Activated CD4-positive, alpha-beta T cell treated with anti-CD3 and anti-CD28 coated beads for 36 hours (primary cell): ENCODE measurements around the gene GP1BB. TPM values are rescaled to one million over a fixed set of nuclear protein-coding genes. Genes with fewer than 3 reads are reported as not detected.

Source experiments
- ATAC-seq: fragments of 200-7000 bp; cut with Tn5 transposase; one replicate; pipeline ENCODE4 v1.10.0; 2021; ENCODE audit warnings: mild to moderate bottlenecking, moderate library complexity
- CTCF ChIA-PET: fragments of 350-600 bp; sonication (Branson Sonifier 250); formaldehyde crosslinking; loops from one replicate; lab custom pipeline; 2021; ENCODE audit warnings: antibody characterized with exemption; lab: Charles Lee
- POLR2A ChIA-PET: fragments of 350-600 bp; sonication (Branson Sonifier 250); formaldehyde crosslinking; loops from one replicate; lab custom pipeline; 2021; ENCODE audit warnings: antibody characterized with exemption, inconsistent platforms; lab: Charles Lee
- DNase-seq: peaks from one replicate; pipeline ENCODE4 v3.0.0-alpha.2; 2020
- H3K27ac Mint-ChIP-seq: one replicate; pipeline ENCODE4 v1.8.0; 2021; ENCODE audit warnings: mixed read lengths
- H3K27me3 Mint-ChIP-seq: one replicate; pipeline ENCODE4 v1.8.0; 2021; ENCODE audit warnings: mixed read lengths
- H3K36me3 Mint-ChIP-seq: one replicate; pipeline ENCODE4 v1.8.0; 2021; ENCODE audit warnings: low read depth, mixed read lengths
- H3K4me1 Mint-ChIP-seq: one replicate; pipeline ENCODE4 v1.8.0; 2021; ENCODE audit warnings: mixed read lengths
- H3K4me3 Mint-ChIP-seq: one replicate; pipeline ENCODE4 v1.8.0; 2021; ENCODE audit warnings: mild to moderate bottlenecking, moderate library complexity, mixed read lengths
- H3K9me3 Mint-ChIP-seq: one replicate; pipeline ENCODE4 v1.8.0; 2021; ENCODE audit warnings: low read depth, mixed read lengths
- intact Hi-C, 2 experiments: fragments of 100-400 bp; cut with DNase I in 1 of 2; cut with micrococcal nuclease in 1 of 2; formaldehyde crosslinking; loops; one replicate each; pipeline versions ENCODE4 v1.14.2 to v1.15.1; 2022 to 2024; cut with DNase I, micrococcal nuclease
- total RNA-seq, 2 experiments: library from RNA; stranded (reverse); gene quantifications; one replicate each; pipeline ENCODE4 v1.2.3, GENCODE V29; 2021

Gene GP1BB
- total RNA-seq, 2 experiments from 2014 or later, result not detected

DNA sequence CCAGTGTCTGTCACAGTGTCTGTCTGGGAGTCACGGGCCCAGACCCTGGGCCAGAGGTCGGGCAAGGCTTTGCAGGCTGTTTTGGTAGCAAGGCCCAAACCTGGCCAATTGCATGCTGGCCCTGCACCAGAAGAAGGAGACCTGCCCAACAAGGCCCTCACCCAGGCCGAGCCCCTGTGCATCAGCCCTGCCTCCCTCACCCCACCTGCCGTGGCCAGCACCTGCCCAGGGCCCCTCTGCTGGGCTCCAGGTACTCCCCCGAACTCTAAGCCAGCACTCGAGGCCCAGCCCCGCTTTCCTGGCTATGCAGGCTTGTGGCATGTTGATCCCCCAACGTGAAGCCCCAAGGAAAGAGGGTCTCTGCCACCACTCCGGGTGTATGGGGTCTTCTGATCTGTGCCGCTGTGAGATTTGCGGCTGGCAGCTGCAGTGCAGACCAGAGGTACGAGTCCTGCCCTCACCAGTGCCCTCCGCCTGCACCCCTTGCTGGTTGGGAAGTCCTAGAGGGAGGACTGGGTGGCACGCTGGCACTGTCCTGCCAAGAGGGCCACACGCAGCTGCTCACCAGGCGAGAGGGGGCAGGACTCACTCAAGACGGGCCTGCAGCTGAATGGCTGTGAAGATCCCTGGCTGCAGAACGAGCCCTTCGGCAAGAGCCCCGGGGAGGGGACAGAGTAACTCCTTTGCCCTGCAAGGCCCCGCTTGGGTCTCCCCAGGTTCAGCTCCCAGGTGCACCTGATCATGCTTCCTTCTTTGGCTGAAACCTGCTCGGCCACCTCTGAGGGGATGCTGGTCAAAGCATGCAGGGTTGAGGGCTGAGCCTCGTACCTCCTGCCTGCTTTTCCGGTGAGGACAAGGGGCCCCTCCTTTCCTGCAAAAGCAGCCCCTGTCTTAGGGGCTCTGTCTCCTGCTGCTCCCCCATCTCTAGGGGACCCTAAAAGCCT lies 15.7 kb upstream of the GP1BB start:
- Mint-ChIP-seq H3K36me3 (no peaks in the 10 kb centered on the region), H3K27ac (no peak overlapping the region), H3K4me1 (no peaks in the 10 kb centered on the region), H3K9me3 (no peaks in the 10 kb centered on the region), H3K27me3 (no peaks in the 10 kb centered on the region), H3K4me3 (no peak overlapping the region)
- intact Hi-C loops, result no loop called here
- ATAC-seq (no peak), DNase-seq (no peak)
- ChIA-PET POLR2A (no interaction called here), CTCF (no interaction called here)

DNA sequence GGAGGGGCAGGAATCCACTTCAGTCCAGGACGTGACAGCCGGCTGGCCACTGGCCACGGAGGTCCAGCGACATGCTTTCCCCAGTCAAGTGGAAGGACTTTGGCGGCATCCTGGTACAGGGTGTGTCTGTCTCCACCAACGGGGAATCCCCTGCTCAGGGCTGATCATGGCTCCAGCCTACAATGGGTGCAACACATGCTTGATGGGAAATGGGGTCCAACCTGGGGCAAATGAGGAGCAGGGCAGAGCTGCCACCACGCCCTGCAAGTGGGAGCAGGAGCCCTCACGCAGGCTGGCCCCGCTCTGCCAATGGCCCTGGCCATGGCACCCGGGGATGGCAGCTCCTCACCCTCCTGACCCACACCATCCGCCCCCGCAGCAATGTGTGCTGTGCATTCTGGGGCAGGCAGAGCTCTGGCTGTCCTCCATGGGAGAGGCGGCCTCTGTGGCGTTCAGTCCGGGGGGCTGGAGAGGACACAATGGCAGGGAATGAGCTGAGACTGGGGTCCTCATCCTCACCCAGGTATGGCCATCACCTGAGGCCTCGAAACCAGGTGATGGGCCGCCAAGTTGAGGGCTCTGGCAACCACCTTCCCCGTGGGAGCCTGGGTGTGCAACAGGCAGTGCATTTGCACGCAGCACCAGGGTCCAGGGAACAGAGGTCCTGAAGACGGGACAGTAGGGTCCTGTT lies 14.9 kb upstream of the GP1BB start:
- Mint-ChIP-seq H3K27me3 (no peaks in the 10 kb centered on the region), H3K36me3 (no peaks in the 10 kb centered on the region), H3K9me3 (no peaks in the 10 kb centered on the region), H3K4me3 (no peak overlapping the region), H3K27ac (no peak overlapping the region), H3K4me1 (no peaks in the 10 kb centered on the region)
- intact Hi-C loops, result no loop called here
- ChIA-PET CTCF (no interaction called here), POLR2A (no interaction called here)
- DNase-seq (no peak), ATAC-seq (no peak)

DNA sequence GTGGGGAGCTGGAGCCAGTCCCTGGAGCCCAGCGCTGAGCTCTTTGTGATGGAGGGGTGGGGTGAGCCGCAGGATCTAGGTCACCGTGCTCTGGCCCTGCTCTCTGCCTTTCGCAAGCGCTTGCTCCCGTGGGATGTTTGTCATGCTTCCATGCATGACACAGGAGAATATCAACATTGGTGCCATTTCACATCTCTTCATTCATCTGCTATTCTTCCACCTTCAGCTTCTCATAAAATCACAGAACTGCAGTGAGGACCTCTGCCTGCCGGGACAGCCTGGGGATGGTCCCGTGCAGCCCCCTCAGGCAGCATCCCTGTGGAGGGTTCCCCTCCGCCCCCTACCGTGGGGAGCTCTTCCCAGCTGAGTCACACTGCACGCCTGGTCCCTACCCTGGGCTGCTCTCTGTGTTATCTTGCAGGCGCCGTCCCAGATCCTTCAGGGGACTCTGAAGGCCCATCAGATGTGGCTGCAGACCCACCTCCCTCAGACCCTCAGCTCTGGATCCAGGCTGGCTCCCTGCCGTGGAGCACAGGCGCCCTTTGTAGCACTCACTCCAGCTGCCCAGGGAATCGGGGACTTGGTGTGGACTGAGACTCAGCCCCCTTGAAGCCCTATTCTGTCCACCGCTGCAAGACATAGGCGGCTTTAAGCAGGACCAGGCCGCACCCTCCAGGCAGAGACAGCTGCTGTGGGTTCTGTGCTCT lies 14.1 kb upstream of the GP1BB start:
- H3K9me3 Mint-ChIP-seq, result no peaks in the 10 kb centered on the region
- DNase-seq (no peak), ATAC-seq (no peak)
- CTCF ChIA-PET, result no interaction called here
- H3K4me1 Mint-ChIP-seq, result no peaks in the 10 kb centered on the region
- POLR2A ChIA-PET, result no interaction called here
- no peak overlapping the region for H3K4me3 Mint-ChIP-seq
- H3K36me3 Mint-ChIP-seq, result no peaks in the 10 kb centered on the region
- H3K27me3 Mint-ChIP-seq, result peaks cover 4% of the 10 kb centered on the region
- no peak overlapping the region for H3K27ac Mint-ChIP-seq
- intact Hi-C loops, result no loop called here

DNA sequence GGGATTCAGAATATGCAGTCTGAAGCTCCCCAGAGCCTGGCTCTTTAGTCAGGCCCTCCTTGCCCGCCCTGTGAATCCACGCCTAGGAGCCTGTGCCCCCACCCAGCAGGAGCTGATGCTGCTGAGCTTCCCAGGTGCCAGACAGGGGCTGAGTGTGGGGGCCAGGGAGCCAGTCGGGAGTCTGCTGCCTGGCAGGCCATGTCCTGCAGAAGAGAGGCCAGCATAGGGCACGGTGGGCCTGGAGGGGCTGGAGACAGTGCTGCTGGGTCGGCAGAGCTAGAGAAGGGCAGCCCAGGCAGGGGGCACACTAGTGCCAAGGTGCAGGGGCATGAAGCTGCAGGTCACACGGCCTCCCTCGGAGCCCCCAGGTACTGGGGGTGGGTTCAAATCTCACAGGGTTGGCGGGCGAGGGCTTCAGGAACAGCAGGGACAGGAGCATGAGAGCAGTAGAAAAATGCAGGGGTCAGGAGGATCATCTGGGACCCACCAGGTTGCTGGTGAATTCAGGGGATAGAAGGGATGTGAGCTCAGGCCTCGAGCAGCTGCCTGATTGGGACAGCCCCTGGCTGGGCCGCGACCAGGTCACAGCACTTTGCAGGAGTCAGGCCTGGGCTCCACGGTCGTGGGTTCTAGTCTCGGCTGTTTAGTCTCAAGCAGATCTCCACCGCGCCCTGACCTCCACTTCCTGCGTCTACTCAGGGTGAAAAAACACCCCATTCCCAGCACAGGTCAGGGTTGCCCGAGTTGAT lies 13.1 kb upstream of the GP1BB start:
- Mint-ChIP-seq H3K27ac (no peak overlapping the region), H3K36me3 (no peaks in the 10 kb centered on the region), H3K9me3 (no peaks in the 10 kb centered on the region), H3K4me3 (no peak overlapping the region), H3K27me3 (peaks cover 5% of the 10 kb centered on the region), H3K4me1 (peaks cover 2% of the 10 kb centered on the region)
- ChIA-PET POLR2A (interaction anchor here (0.7 kb wide), 1 partner anchor 1374 kb away, joined by 3 read pairs; no protein-coding TSS in a partner anchor), CTCF (interaction anchor here (0.6 to 0.7 kb wide), 2 partner anchors 149 to 365 kb away, joined by 4 read pairs; no protein-coding TSS in a partner anchor)
- DNase-seq (no peak), ATAC-seq (no peak)
- intact Hi-C loops, result no loop called here

DNA sequence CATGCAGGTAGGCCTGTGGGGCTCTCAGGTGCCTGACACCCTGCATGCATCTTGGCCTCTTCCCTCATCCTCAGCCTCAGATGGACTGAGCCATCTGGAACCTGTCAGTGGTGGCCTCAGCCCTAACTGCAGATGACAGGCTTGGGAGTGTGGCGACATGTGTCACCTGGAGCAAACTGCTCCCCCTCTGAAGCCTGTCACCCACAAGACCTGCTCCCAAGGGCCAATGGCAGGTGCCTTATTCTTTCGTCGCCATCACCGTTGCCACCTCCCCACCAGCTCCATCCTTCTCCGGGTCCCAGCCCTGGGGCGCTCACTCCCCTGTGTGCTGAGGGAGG lies 12.6 kb upstream of the GP1BB start:
- ChIA-PET CTCF (interaction anchor here (0.6 to 0.7 kb wide), 3 partner anchors 34 to 366 kb away, joined by 3 to 4 read pairs (median 4); no protein-coding TSS in a partner anchor), POLR2A (interaction anchor here (0.7 kb wide), 1 partner anchor 1373 kb away, joined by 3 read pairs; no protein-coding TSS in a partner anchor)
- Mint-ChIP-seq H3K27me3 (peaks cover 6% of the 10 kb centered on the region), H3K4me3 (no peak overlapping the region), H3K4me1 (peaks cover 2% of the 10 kb centered on the region), H3K9me3 (no peaks in the 10 kb centered on the region), H3K27ac (no peak overlapping the region), H3K36me3 (no peaks in the 10 kb centered on the region)
- intact Hi-C loops, result no loop called here
- ATAC-seq, result no peak
- no peak for DNase-seq

DNA sequence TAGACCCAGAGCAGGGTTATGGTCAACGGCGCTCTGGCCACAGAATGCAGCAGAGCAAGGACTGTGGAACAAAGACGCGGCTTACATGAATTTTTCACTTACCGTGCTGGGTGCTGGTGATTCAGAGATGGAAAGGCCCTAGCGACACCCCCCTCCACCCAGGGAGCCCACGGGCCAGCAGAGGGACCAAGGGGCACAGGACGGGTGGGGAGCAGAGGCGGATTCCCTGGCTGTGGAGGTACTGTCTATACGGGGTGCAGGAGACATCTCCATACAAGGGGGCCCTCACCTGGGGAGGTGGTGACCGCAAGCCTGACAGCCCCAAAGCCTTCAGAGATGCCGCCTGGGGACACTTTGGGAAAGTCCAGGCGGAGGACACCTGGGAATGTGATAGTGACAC lies 10.1 kb upstream of the GP1BB start:
- Mint-ChIP-seq H3K9me3 (no peaks in the 10 kb centered on the region), H3K4me1 (peaks cover 5% of the 10 kb centered on the region), H3K27me3 (peaks cover 8% of the 10 kb centered on the region), H3K4me3 (no peak overlapping the region), H3K27ac (no peak overlapping the region), H3K36me3 (no peaks in the 10 kb centered on the region)
- CTCF ChIA-PET, result interaction anchor here (1.6 kb wide), 1 partner anchor 10 kb away, joined by 4 read pairs; the partner anchor contains the start of gene GP1BB
- intact Hi-C loops, result no loop called here
- ATAC-seq (no peak), DNase-seq (no peak)
- POLR2A ChIA-PET, result no interaction called here

DNA sequence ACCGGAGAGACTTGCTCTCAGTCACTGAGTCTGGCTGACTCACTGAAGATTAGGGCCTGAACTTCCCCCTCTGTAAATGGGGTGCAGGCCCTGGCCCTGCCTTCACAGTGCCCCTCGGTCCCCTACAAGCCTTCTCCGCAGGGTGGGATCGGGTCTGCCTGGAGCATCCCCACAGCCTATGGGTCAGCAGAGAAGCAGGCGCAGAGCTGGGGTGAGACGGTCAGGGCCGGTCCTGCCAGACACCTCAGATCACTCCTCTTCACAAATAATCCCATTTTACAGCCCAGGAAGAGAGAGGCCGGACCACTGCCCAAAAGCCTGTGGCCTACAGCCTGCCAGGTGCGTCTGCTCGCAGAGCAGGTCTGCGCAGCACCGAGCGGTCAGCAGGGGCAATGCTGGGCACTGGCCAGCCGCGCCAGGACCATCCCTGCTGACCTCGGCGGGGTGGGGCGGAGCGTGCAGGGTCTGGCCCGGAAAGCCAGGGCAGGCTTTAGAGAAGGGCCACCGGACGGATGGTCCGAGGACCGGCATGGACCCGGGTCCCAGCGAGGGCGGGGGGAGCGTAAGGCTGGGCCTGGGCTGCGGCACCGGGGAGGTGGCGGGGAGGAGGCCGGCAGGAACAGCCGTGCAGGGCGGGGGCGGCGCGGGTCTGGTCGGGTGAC lies 9.6 kb upstream of the GP1BB start:
- Mint-ChIP-seq H3K27ac (no peak overlapping the region), H3K36me3 (no peaks in the 10 kb centered on the region), H3K27me3 (peaks cover 8% of the 10 kb centered on the region), H3K4me1 (peaks cover 5% of the 10 kb centered on the region), H3K9me3 (no peaks in the 10 kb centered on the region), H3K4me3 (peak overlapping the region; percentile 50)
- ATAC-seq, result no peak
- ChIA-PET CTCF (no interaction called here), POLR2A (no interaction called here)
- DNase-seq, result no peak
- intact Hi-C loops, result no loop called here

DNA sequence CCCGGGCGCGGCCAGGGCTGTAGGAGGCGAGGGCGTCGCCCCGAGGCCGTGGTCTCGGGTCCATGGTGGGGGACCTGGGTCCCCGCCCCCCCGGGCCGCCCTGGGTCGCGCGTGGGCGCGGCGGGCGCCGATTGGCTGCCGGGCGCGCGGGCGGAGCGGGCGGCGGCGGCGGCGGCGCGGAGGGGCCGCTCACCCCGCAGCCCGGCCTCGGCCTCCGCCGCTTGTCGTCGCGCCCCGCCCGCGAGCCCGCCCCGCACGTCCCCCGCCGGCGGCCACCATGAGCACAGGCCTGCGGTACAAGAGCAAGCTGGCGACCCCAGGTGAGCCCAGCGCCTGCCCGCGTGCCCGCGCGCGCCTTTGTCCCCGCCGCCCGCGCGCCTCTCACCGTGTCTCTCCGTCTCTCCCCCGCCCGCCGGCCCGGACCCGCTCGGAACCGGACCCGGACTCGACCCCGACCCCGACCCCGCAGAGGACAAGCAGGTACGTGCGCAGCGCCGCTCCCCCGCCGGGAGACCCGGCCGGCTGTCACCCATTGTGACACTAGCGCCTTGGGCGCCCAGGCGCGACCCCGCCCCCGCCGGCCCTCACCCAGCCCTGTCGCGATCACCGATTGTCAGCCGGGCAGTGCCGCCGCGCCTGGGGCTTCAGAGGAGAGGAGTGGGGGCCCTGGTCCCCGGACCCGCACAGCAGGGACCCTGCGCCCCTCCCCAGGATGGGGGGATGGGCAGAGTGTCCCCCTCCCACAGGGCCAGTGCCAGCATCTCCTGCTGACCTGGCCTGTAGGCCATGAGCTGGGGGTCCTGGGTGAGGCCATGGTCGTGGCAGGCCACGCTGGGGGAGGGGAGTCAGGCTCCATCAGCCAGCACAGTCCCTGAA lies 8.8 kb upstream of the GP1BB start, which contains the start of gene SEPTIN5:
TSS of gene SEPTIN5 (plus strand) at position 192 of the 876 bp plus-strand sequence. CDS start at position 278, 86 bp downstream.
- H3K27me3 Mint-ChIP-seq, result peaks cover 11% of the 10 kb centered on the region
- no peak for DNase-seq

DNA sequence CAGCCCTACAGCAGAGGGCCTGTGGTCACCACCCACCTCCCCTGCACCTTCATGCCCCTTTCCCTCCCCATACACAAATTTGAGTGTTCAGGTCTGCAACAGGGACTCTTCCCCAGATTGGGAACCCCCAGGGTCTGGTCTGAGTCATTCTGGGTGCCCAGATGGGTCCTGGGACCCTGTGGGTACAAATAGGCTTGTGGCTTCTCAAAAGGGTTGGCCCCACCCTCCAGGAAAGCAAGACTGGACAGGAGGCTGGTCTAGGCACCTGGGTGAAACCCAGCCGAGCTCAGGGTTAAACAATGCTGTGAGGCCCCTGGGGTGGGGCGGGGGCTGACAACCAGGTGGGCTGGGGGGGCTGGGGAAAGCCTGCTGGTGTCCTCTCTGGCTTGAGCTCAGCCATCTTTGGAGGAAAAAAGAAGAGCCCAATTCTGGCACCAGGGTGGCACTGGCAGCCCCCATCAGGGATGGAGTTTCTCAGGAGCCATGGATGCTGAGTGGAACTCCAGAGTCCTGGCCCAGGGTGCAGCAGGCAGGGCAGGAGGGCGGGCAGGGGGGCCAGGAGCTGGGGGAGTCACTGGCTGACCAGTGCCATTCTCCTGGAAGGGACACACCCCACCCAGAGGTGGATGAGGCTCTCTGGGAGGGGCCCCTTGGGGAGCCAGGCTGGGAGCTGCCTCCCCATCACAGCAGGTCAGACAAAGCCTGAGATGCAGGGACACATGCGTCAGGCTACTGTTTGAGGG lies 8.0 kb upstream of the GP1BB start:
- Mint-ChIP-seq H3K36me3 (no peaks in the 10 kb centered on the region), H3K27me3 (peaks cover 15% of the 10 kb centered on the region), H3K4me1 (peaks cover 11% of the 10 kb centered on the region), H3K9me3 (no peaks in the 10 kb centered on the region), H3K27ac (no peak overlapping the region), H3K4me3 (no peak overlapping the region)
- ATAC-seq (no peak), DNase-seq (no peak)
- intact Hi-C loops, result loop anchor here in 1 of 2 experiments (5.0 kb wide), 1 partner anchor 38 kb away; no protein-coding TSS in a partner anchor
- CTCF ChIA-PET, result interaction anchor here (0.9 to 1.5 kb wide), 2 partner anchors 11 to 15 kb away, joined by 3 read pairs; no protein-coding TSS in a partner anchor
- POLR2A ChIA-PET, result no interaction called here

More for the DNA sequence above, 8.8 kb upstream of the GP1BB start, which contains the start of gene SEPTIN5:
- CTCF ChIA-PET, result interaction anchor here (0.9 kb wide), 1 partner anchor 16 kb away, joined by 3 read pairs; no protein-coding TSS in a partner anchor
- Mint-ChIP-seq H3K4me3 (peak within 1 kb of the TSS; percentile 50), H3K9me3 (no peaks in the 10 kb centered on the region), H3K4me1 (peaks cover 9% of the 10 kb centered on the region), H3K27ac (no peak within 1 kb of the TSS), H3K36me3 (no peaks in the 10 kb centered on the region)
- ATAC-seq, result no peak
- intact Hi-C loops, result loop anchor here in 1 of 2 experiments (5.0 kb wide), 1 partner anchor 37 kb away; no protein-coding TSS in a partner anchor
- POLR2A ChIA-PET, result no interaction called here
